SK-N-SH treated with all-trans-retinoic acid at 6 μM for 48 hours (cell line): Measurements from ENCODE around the gene NPAS1.

ENCODE experiments used
- ARNTL ChIP-seq: fragments of 450-650 bp; formaldehyde crosslinking; IDR thresholded peaks from 2 replicates; pipeline ENCODE4 v1.5.0; 2020; ENCODE audit warnings: low read depth, mild to moderate bottlenecking, moderate library complexity, borderline replicate concordance
- GLIS3 ChIP-seq: fragments of 250-450 bp; sonication (Bioruptor Pico); IDR thresholded peaks from 2 replicates; pipeline ENCODE4 v1.5.0; 2020; ENCODE audit warnings: mild to moderate bottlenecking, moderate library complexity
- PATZ1 ChIP-seq: fragments of 250-450 bp; sonication (Bioruptor Pico); IDR thresholded peaks from 2 replicates; pipeline ENCODE4 v1.8.0; 2020; ENCODE audit warnings: mild to moderate bottlenecking, moderate library complexity, borderline replicate concordance
- SNAI2 ChIP-seq: fragments of 250-450 bp; sonication (Bioruptor Pico); IDR thresholded peaks from 2 replicates; pipeline ENCODE4 v1.5.0; 2020; ENCODE audit warnings: mild to moderate bottlenecking, moderate library complexity
- TOX ChIP-seq: fragments of 250-450 bp; sonication (Bioruptor Pico); IDR thresholded peaks from 2 replicates; pipeline ENCODE4 v1.8.0; 2021; ENCODE audit warnings: mild to moderate bottlenecking, moderate library complexity, borderline replicate concordance
- ZFP3 ChIP-seq: fragments of 250-450 bp; sonication (Bioruptor Pico); IDR thresholded peaks from 2 replicates; pipeline ENCODE4 v1.5.0; 2020; ENCODE audit warnings: mild to moderate bottlenecking, moderate library complexity
- ZFP30 ChIP-seq: fragments of 450-650 bp; formaldehyde crosslinking; IDR thresholded peaks from 2 replicates; pipeline ENCODE4 v1.5.0; 2022; ENCODE audit warnings: mild to moderate bottlenecking, moderate library complexity
- ZNF565 ChIP-seq: fragments of 450-650 bp; formaldehyde crosslinking; conservative IDR thresholded peaks from 2 replicates; pipeline ENCODE4 v1.5.0; 2020; ENCODE audit warnings: low read depth, mild to moderate bottlenecking, moderate library complexity
- ZNF8 ChIP-seq: fragments of 450-650 bp; formaldehyde crosslinking; IDR thresholded peaks from 2 replicates; pipeline ENCODE4 v1.5.0; 2020; ENCODE audit warnings: mild to moderate bottlenecking, moderate library complexity

DNA sequence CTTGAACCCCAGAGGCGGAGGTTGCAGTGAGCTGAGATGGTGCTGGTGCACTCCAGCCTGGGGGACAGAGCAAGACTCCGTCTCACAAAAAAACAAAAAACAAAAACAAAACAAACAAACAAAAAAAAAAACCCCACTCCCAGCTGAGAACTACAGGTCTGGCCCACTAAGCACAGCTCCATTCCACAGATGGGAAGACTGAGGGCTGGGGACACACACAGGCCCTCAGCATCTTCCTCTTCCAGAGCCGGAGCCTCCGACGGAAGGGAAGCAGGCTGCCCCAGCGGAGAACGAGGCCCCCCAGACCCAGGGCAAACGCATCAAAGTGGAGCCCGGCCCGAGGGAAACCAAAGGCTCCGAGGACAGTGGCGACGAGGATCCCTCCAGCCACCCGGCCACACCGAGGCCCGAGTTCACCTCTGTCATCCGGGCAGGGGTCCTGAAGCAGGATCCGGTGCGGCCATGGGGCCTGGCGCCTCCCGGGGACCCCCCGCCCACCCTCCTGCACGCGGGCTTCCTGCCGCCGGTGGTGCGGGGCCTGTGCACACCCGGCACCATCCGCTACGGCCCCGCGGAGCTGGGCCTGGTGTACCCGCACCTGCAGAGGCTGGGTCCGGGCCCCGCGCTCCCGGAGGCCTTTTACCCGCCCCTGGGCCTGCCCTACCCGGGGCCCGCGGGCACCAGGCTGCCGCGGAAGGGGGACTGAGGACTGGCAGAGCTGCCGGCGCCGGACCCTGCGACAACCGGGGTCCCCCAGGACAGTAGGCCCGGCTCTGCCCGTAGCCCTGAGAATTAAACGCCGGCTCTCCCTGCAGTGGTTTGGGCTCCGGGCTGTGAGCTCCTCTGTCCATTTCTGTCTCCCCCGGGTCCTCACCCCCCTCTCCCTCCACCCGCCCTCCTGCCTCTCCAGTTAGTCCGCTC is 25.6 kb downstream of the NPAS1 start:
- TF ChIP-seq ZNF565 (CRISPR knock-in tag) (no peak), GLIS3 (CRISPR knock-in tag) (no peak), ZNF8 (CRISPR knock-in tag) (no peak), PATZ1 (no peak), ZFP30 (CRISPR knock-in tag) (no peak), ZFP3 (CRISPR knock-in tag) (no peak), ARNTL (CRISPR knock-in tag) (no peak), SNAI2 (no peak), TOX (CRISPR knock-in tag) (no peak)
